IMR-90 (cell line): ENCODE data around the gene SLC25A44. TPM values are rescaled to one million over a fixed set of nuclear protein-coding genes. Genes with fewer than 3 reads are reported as not detected.

Experiments
- ATAC-seq: fragments of 200-7000 bp; cut with Tn5 transposase; 2 replicates; pipeline ENCODE4 v1.9.1; 2020; ENCODE audit warnings: low read depth, mild to moderate bottlenecking, moderate library complexity
- BruUV-seq: library from RNA; stranded (reverse); fragments of 400-500 nt; replicated peaks from 2 replicates; lab custom pipeline; 2021; lab: Mats Ljungman, UMichigan
- CTCF ChIA-PET: fragments of 300-600 bp; formaldehyde crosslinking; extraction: SDS; loops from one replicate; lab custom pipeline; 2021; ENCODE audit warnings: antibody characterized with exemption; lab: Yijun Ruan, JAX
- POLR2A ChIA-PET: fragments of 300-600 bp; sonication (Branson Sonifier 250); formaldehyde crosslinking; loops from one replicate; lab custom pipeline; 2022; ENCODE audit warnings: antibody characterized with exemption; ENCODE audit not compliant: unreplicated experiment; lab: Charles Lee
- DNase-seq: peaks from one replicate; pipeline ENCODE4 v3.0.0; 2013
- H2AFZ ChIP-seq: replicated peaks from 2 replicates; pipeline ENCODE3; 2013; ENCODE audit warnings: low read length, mild to moderate bottlenecking; ENCODE audit not compliant: poor library complexity
- H2AK5ac ChIP-seq: 2 replicates; pipeline ENCODE4 v1.6.1; 2013; ENCODE audit warnings: low read depth, low read length, inconsistent platforms
- H2AK9ac ChIP-seq: replicated peaks from 2 replicates; pipeline ENCODE3; 2013; ENCODE audit warnings: mild to moderate bottlenecking, low read depth, low read length, moderate library complexity; ENCODE audit not compliant: poor library complexity
- H2BK120ac ChIP-seq: 2 replicates; pipeline ENCODE4 v1.6.1; 2013; ENCODE audit warnings: low read depth, low read length, inconsistent platforms
- H2BK15ac ChIP-seq: 3 replicates; pipeline ENCODE4 v1.6.1; 2013; ENCODE audit warnings: low read depth, low read length, inconsistent platforms
- H2BK20ac ChIP-seq: 2 replicates; pipeline ENCODE4 v1.6.1; 2013; ENCODE audit warnings: low read depth, mild to moderate bottlenecking, inconsistent platforms, low read length, moderate library complexity
- H2BK5ac ChIP-seq: 2 replicates; pipeline ENCODE4 v1.6.1; 2013; ENCODE audit warnings: mild to moderate bottlenecking, low read depth, low read length, inconsistent platforms; ENCODE audit not compliant: poor library complexity, severe bottlenecking
- H3K14ac ChIP-seq: replicated peaks from 2 replicates; pipeline ENCODE4 v1.6.1; 2013; ENCODE audit warnings: low read depth, low read length, inconsistent platforms
- H3K18ac ChIP-seq: 2 replicates; pipeline ENCODE4 v1.6.1; 2013; ENCODE audit warnings: low read depth, low read length, control low read depth
- H3K23ac ChIP-seq: 2 replicates; pipeline ENCODE4 v1.6.1; 2013; ENCODE audit warnings: low read depth, low read length, inconsistent platforms
- H3K27ac ChIP-seq: 2 replicates; pipeline ENCODE4 v1.5.1; 2013; ENCODE audit warnings: mild to moderate bottlenecking, control low read depth, low read length; ENCODE audit not compliant: insufficient read depth
- H3K27me3 ChIP-seq: 2 replicates; pipeline ENCODE4 v1.6.1; 2013; ENCODE audit warnings: low read length; ENCODE audit not compliant: control insufficient read depth, insufficient read depth
- H3K36me3 ChIP-seq: 2 replicates; pipeline ENCODE4 v1.6.1; 2013; ENCODE audit warnings: low read length, mixed read lengths; ENCODE audit not compliant: control insufficient read depth, insufficient read depth
- H3K4ac ChIP-seq: 2 replicates; pipeline ENCODE4 v1.6.1; 2013; ENCODE audit warnings: low read depth, low read length, inconsistent platforms
- H3K4me1 ChIP-seq: 2 replicates; pipeline ENCODE4 v1.6.1; 2013; ENCODE audit warnings: low read length, mixed read lengths; ENCODE audit not compliant: control insufficient read depth, insufficient read depth
- H3K4me2 ChIP-seq: 2 replicates; pipeline ENCODE4 v1.6.1; 2013; ENCODE audit warnings: low read depth, mild to moderate bottlenecking, control low read depth, low read length, moderate library complexity
- H3K4me3 ChIP-seq: 2 replicates; pipeline ENCODE4 v1.5.1; 2013; ENCODE audit warnings: low read depth, mild to moderate bottlenecking, control low read depth, low read length, moderate library complexity; ENCODE audit not compliant: insufficient read depth
- H3K56ac ChIP-seq: 2 replicates; pipeline ENCODE4 v1.6.1; 2013; ENCODE audit warnings: low read length, inconsistent platforms; ENCODE audit not compliant: insufficient read depth; ENCODE audit errors: extremely low read depth
- H3K79me1 ChIP-seq, 2 experiments: 2 replicates each; pipeline ENCODE4 v1.6.1; 2013; ENCODE audit warnings: low read length in 2 of 2, inconsistent platforms in 1 of 2, low read depth in 1 of 2
- H3K9ac ChIP-seq: 2 replicates; pipeline ENCODE4 v1.6.1; 2013; ENCODE audit warnings: low read depth, low read length, control low read depth
- H3K9me1 ChIP-seq: 2 replicates; pipeline ENCODE4 v1.6.1; 2013; ENCODE audit warnings: low read length, inconsistent platforms; ENCODE audit not compliant: insufficient read depth
- H3K9me3 ChIP-seq: 2 replicates; pipeline ENCODE4 v1.6.1; 2013; ENCODE audit warnings: low read length; ENCODE audit not compliant: control insufficient read depth, insufficient read depth
- H4K20me1 ChIP-seq: 2 replicates; pipeline ENCODE4 v1.6.1; 2013; ENCODE audit warnings: low read length, inconsistent platforms; ENCODE audit not compliant: insufficient read depth
- H4K5ac ChIP-seq: 2 replicates; pipeline ENCODE4 v1.6.1; 2013; ENCODE audit warnings: mild to moderate bottlenecking, low read depth, low read length, control low read depth
- H4K8ac ChIP-seq, 2 experiments: 2 replicates each; pipeline ENCODE4 v1.6.1; 2013; ENCODE audit warnings: low read depth in 2 of 2, low read length in 2 of 2, control low read depth in 1 of 2, inconsistent platforms in 1 of 2
- H4K91ac ChIP-seq: 2 replicates; pipeline ENCODE4 v1.6.1; 2013; ENCODE audit warnings: low read depth, low read length, inconsistent platforms; ENCODE audit not compliant: insufficient read depth
- BHLHE40 ChIP-seq: fragments of 150-350 bp; IDR thresholded peaks from 2 replicates; pipeline ENCODE4 v1.6.1; 2016; ENCODE audit warnings: mild to moderate bottlenecking, low read depth, low read length
- ELK1 ChIP-seq: fragments of 150-350 bp; IDR thresholded peaks from 2 replicates; pipeline ENCODE4 v1.6.1; 2016; ENCODE audit warnings: low read depth, mild to moderate bottlenecking, low read length, moderate library complexity, borderline replicate concordance
- FOS ChIP-seq: fragments of 150-350 bp; IDR thresholded peaks from 2 replicates; pipeline ENCODE4 v1.6.1; 2016; ENCODE audit warnings: low read depth, low read length
- MAFK ChIP-seq: IDR thresholded peaks from 2 replicates; pipeline ENCODE4 v1.6.1; 2012; ENCODE audit warnings: low read depth, low read length, improper control_type of control experiment
- MAZ ChIP-seq: IDR thresholded peaks from 2 replicates; pipeline ENCODE4 v1.6.1; 2012; ENCODE audit warnings: low read depth, mild to moderate bottlenecking, low read length, improper control_type of control experiment, moderate library complexity, borderline replicate concordance
- NFE2L2 ChIP-seq: fragments of 150-350 bp; IDR thresholded peaks from 2 replicates; pipeline ENCODE4 v1.6.1; 2016; ENCODE audit warnings: low read depth, mild to moderate bottlenecking, low read length
- POLR2A ChIP-seq: IDR thresholded peaks from 2 replicates; pipeline ENCODE4 v1.6.1; 2012; ENCODE audit warnings: mild to moderate bottlenecking, low read depth, low read length
- RAD21 ChIP-seq: IDR thresholded peaks from 2 replicates; pipeline ENCODE4 v1.6.1; 2012; ENCODE audit warnings: low read length, improper control_type of control experiment
- RCOR1 ChIP-seq: IDR thresholded peaks from 2 replicates; pipeline ENCODE4 v1.6.1; 2012; ENCODE audit warnings: mild to moderate bottlenecking, low read length, improper control_type of control experiment; ENCODE audit not compliant: insufficient replicate concordance
- RFX5 ChIP-seq: IDR thresholded peaks from 2 replicates; pipeline ENCODE4 v1.8.0; 2012; ENCODE audit warnings: low read depth, mild to moderate bottlenecking, low read length, moderate library complexity
- SMC3 ChIP-seq: fragments of 150-350 bp; IDR thresholded peaks from 2 replicates; pipeline ENCODE4 v1.6.1; 2016; ENCODE audit warnings: low read depth, mild to moderate bottlenecking, antibody characterized with exemption, low read length, moderate library complexity
- USF2 ChIP-seq: fragments of 150-350 bp; IDR thresholded peaks from 2 replicates; pipeline ENCODE4 v1.6.1; 2017; ENCODE audit warnings: mild to moderate bottlenecking, antibody characterized with exemption, low read length, low read depth
- WGBS, 2 experiments: methylation state at CpG; one replicate each; pipeline versions ENCODE4 v1.1.5 to v1.1.7; 2013; ENCODE audit warnings: missing lambda C conversion rate in 2 of 2; ENCODE audit not compliant: insufficient read length in 1 of 2; ENCODE audit errors: extremely low coverage in 2 of 2; 5-methylcytosine and 5-hydroxymethylcytosine counted together
- dilution Hi-C: fragments of 300-500 bp; cut with HindIII; formaldehyde crosslinking; loops from one replicate; pipeline ENCODE4 v1.14.3; 2018; ENCODE audit warnings: low sequenced_read_pairs; ENCODE audit not compliant: unreplicated experiment
- in situ Hi-C: fragments of 300-500 bp; cut with MboI; formaldehyde crosslinking; loops from 3 replicates; pipeline ENCODE4 v1.14.3; 2019; ENCODE audit warnings: low sequenced_read_pairs, inconsistent platforms, mixed read lengths
- intact Hi-C: fragments of 100-400 bp; cut with micrococcal nuclease; formaldehyde crosslinking; loops from 2 replicates; pipeline ENCODE4 v1.10.0; 2022
- polyA plus RNA-seq, 3 experiments: library from polyadenylated mRNA; depleted of rRNA; stranded (reverse); fragments of >200 nt; gene quantifications; 2 replicates each; pipeline ENCODE4 v1.2.3, GENCODE V29; 2012; ENCODE audit warnings: low replicate concordance in 1 of 3
- total RNA-seq: library from RNA; depleted of rRNA; stranded (reverse); fragments of >200 nt; gene quantifications from 2 replicates; pipeline ENCODE4 v1.2.3, GENCODE V29; 2012
- TF ChIP-seq, protein P1 (sequence below): conservative IDR thresholded peaks from 2 replicates; pipeline ENCODE4 v1.5.1; 2012; ENCODE audit warnings: mild to moderate bottlenecking, low read depth, low read length, improper control_type of control experiment

The SLC25A44 gene
- total and polyA plus RNA-seq, 2 of the 4 experiments (the other 2 are of a cell fraction), result 12.7 to 20.2 TPM

DNA sequence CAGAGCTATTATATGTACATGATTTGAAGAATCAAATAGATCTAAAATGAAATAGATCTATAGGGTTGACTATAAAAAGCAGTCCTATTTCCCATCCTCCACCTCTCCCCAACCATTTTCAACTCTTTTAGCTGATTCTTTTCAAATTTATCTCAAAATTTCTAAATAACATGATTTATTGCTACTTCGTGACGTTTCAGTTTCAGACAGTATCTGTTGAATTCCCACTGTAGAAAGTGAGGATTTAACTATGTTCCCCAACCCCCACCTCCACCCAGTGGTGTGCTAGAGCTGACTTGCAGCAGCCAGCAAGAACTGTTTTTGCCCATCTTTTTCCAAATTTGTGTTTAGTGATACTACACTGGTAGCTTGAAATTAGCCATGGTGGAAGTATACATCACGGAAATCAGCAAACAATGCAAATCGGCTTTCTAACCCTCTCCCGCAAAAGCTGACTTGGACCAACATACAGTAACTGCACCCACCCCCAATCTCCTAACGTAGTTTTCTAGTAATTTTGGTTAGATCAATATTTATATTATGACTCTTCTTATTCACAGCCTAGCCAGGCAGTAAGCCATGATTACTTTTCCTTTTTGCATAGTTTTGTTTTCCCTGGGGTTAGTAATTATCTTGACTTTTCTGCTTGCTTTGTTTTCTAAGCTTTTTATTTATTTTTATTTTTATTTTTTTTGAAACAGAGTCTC is 29.6 kb upstream of the SLC25A44 start (continued):
- no peak for TF ChIP-seq POLR2A

GRCh38 chr1:156165083-156165482 is 28.8 kb upstream of the SLC25A44 start:
- H3K23ac ChIP-seq, result no peak overlapping the region
- no CpG with 5 or more reads among the region's 2 CpGs for WGBS, 2 experiments
- no peak overlapping the region for H2BK120ac ChIP-seq
- H4K20me1 ChIP-seq, result no peaks in the 10 kb centered on the region
- DNase-seq (peak; percentile 48), ATAC-seq (no peak)
- peaks cover 10% of the 10 kb centered on the region for H3K9me1 ChIP-seq
- no peak overlapping the region for H3K4ac ChIP-seq
- peaks cover 8% of the 10 kb centered on the region for H3K4me1 ChIP-seq
- H3K14ac ChIP-seq, result no peak overlapping the region
- H2AFZ ChIP-seq, result no peak overlapping the region
- no peak overlapping the region for H4K8ac ChIP-seq
- no peak overlapping the region for H3K18ac ChIP-seq
- H3K9me3 ChIP-seq, result no peaks in the 10 kb centered on the region
- BruUV-seq, result no TSS peak
- H3K36me3 ChIP-seq, result no peaks in the 10 kb centered on the region
- H3K79me1 ChIP-seq, result no peaks in the 10 kb centered on the region
- H3K9ac ChIP-seq, result no peak overlapping the region
- H2AK5ac ChIP-seq, result no peak overlapping the region
- no peak overlapping the region for H2AK9ac ChIP-seq
- H3K56ac ChIP-seq, result no peak overlapping the region
- no peak overlapping the region for H3K4me3 ChIP-seq
- dilution Hi-C loops (no loop called here), in situ Hi-C loops (no loop called here), intact Hi-C loops (no loop called here)
- H2BK15ac ChIP-seq, result no peak overlapping the region
- no peak overlapping the region for H4K5ac ChIP-seq
- POLR2A ChIA-PET, result no interaction called here
- no peak overlapping the region for H2BK5ac ChIP-seq
- CTCF ChIA-PET, result interaction anchor here (0.7 kb wide), 1 partner anchor 160 kb away, joined by 3 read pairs; no protein-coding TSS in a partner anchor
- no peak overlapping the region for H3K4me2 ChIP-seq
- H3K27ac ChIP-seq, result no peak overlapping the region
- no peaks in the 10 kb centered on the region for H3K27me3 ChIP-seq
- no peak overlapping the region for H2BK20ac ChIP-seq
- no peak overlapping the region for H4K91ac ChIP-seq
- TF ChIP-seq MAFK, result no peak
- TF ChIP-seq FOS, result no peak
- TF ChIP-seq RAD21, result no peak
- TF ChIP-seq USF2, result no peak
- TF ChIP-seq ELK1, result no peak
- no peak for TF ChIP-seq SMC3
- no peak for TF ChIP-seq RCOR1
- no peak for TF ChIP-seq RFX5
- TF ChIP-seq MAZ, result no peak
- TF ChIP-seq, protein P1, sequence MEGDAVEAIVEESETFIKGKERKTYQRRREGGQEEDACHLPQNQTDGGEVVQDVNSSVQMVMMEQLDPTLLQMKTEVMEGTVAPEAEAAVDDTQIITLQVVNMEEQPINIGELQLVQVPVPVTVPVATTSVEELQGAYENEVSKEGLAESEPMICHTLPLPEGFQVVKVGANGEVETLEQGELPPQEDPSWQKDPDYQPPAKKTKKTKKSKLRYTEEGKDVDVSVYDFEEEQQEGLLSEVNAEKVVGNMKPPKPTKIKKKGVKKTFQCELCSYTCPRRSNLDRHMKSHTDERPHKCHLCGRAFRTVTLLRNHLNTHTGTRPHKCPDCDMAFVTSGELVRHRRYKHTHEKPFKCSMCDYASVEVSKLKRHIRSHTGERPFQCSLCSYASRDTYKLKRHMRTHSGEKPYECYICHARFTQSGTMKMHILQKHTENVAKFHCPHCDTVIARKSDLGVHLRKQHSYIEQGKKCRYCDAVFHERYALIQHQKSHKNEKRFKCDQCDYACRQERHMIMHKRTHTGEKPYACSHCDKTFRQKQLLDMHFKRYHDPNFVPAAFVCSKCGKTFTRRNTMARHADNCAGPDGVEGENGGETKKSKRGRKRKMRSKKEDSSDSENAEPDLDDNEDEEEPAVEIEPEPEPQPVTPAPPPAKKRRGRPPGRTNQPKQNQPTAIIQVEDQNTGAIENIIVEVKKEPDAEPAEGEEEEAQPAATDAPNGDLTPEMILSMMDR, result no peak
- TF ChIP-seq POLR2A, result no peak
- TF ChIP-seq BHLHE40, result no peak
- TF ChIP-seq NFE2L2, result no peak; the same call in 1 of the 2 replicates
